Upper lobe of left lung (tissue), 4 donors: ENCODE results near the gene NOX4.

Experiments used
- CTCF ChIP-seq, 6 experiments: fragments of 450-650 bp in 4 of 6; fragments of 200-600 bp in 2 of 6; sonication (generic) in 2 of 6; IDR thresholded peaks; one replicate each; pipeline ENCODE4 v1.5.1; 2016 to 2019; ENCODE audit warnings: antibody characterized with exemption in 6 of 6
- EP300 ChIP-seq, 4 donors: sonication (generic); formaldehyde crosslinking; IDR thresholded peaks; one replicate each; pipeline ENCODE4 v1.5.1; 2017; ENCODE audit warnings: antibody characterized with exemption in 4 of 4, control low read depth in 2 of 4

DNA sequence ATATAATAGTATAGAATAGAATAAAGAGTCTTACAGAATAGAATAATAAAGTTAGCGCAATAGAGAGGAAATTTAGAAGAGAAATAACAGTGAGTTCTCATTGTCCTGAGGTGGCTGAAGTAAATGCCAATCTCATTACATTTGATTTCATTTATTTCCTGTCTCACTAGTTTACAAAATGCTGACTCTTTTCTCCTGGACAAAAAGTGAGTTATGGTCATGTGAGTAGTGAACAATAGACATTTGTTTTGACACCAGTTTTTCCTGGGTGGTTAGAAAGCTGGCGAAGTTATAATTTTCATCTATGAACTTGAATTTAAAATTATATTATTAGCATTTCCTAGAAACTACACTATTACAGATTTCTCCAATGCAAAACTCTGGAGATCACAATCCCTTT lies 169.8 kb downstream of the NOX4 start:
- TF ChIP-seq EP300 (IDR thresholded peaks at IDR 0.05) (no peak), CTCF (IDR thresholded peaks at IDR 0.05) (no peak)
